ENCODE measurements around the gene KPNA6.

DNA sequence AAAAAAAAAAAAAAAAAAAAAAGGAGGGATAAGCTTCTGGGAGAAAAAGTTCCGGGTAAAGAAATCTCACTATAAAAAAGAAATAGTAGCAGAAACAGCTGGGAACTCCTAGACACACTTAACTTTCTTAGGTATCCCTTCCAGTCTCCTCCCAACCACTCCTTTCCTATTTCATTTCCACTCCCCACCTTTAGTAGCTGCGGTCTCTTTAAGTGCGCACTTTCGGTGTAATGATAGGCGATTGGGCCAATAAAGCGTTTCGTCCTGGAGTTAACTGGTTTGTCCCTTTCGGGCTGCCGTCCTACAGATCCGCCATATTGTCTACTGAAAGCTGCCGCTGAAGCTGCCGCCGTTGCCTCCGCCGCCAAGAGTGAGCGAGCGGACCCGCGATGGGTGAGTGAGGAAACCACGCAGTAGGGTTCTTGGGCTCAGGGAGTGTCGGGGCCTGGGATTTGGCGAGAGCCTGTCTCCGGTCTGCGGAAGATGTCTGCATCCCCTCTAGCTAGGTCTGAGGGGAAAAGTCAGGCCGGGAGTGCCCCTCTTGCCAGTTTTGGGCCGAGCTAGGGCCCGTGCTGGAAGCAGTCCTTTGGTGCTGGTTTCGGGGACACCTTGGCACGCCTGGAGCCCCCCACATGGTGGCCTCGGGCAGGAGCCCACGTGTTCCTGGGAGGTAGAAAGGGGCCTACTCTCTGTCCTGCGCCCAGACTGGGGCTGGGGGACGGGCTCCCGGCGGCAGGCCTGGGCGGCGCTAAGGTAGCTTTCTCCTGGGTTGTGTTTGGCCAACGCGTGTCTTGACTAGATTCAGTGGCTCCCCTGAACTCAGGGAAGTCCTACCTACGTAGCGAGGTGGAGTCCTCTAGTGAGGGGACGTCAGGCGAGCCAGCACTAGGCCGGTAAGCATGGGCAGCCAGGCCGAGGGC, at the start of gene KPNA6:
- TF ChIP-seq, protein P1, sequence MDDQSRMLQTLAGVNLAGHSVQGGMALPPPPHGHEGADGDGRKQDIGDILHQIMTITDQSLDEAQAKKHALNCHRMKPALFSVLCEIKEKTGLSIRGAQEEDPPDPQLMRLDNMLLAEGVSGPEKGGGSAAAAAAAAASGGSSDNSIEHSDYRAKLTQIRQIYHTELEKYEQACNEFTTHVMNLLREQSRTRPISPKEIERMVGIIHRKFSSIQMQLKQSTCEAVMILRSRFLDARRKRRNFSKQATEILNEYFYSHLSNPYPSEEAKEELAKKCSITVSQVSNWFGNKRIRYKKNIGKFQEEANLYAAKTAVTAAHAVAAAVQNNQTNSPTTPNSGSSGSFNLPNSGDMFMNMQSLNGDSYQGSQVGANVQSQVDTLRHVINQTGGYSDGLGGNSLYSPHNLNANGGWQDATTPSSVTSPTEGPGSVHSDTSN (IDR thresholded peaks at IDR 0.05): no peak; the same call in 1 of the 2 replicates
- TF ChIP-seq, protein P2, sequence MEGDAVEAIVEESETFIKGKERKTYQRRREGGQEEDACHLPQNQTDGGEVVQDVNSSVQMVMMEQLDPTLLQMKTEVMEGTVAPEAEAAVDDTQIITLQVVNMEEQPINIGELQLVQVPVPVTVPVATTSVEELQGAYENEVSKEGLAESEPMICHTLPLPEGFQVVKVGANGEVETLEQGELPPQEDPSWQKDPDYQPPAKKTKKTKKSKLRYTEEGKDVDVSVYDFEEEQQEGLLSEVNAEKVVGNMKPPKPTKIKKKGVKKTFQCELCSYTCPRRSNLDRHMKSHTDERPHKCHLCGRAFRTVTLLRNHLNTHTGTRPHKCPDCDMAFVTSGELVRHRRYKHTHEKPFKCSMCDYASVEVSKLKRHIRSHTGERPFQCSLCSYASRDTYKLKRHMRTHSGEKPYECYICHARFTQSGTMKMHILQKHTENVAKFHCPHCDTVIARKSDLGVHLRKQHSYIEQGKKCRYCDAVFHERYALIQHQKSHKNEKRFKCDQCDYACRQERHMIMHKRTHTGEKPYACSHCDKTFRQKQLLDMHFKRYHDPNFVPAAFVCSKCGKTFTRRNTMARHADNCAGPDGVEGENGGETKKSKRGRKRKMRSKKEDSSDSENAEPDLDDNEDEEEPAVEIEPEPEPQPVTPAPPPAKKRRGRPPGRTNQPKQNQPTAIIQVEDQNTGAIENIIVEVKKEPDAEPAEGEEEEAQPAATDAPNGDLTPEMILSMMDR (IDR thresholded peaks at IDR 0.05): no peak
- peak; percentile 47; the same call in 1 of the 2 replicates for TF ChIP-seq TAF1 (IDR thresholded peaks at IDR 0.05; ENCODE audit: borderline replicate concordance, low read depth, low read length)
- TF ChIP-seq GABPA (IDR thresholded peaks at IDR 0.05; ENCODE audit: low read depth): no peak
- TF ChIP-seq SMC3 (IDR thresholded peaks at IDR 0.05; ENCODE audit: low read depth, low read length): no peak
- TF ChIP-seq EP300 (IDR thresholded peaks at IDR 0.05; ENCODE audit: borderline replicate concordance in 1 of 2, low read depth in 1 of 2, low read length in 1 of 2): peak in 1 of 2 experiments; percentile 26; a peak in 1 of 4 replicates
- no peak for TF ChIP-seq RAD21 (IDR thresholded peaks at IDR 0.05; ENCODE audit: low read length)
- peak; percentile 95 for TF ChIP-seq YY1 (IDR thresholded peaks at IDR 0.05; ENCODE audit: low read depth)
- TF ChIP-seq, protein P3, sequence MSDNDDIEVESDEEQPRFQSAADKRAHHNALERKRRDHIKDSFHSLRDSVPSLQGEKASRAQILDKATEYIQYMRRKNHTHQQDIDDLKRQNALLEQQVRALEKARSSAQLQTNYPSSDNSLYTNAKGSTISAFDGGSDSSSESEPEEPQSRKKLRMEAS (IDR thresholded peaks at IDR 0.05; ENCODE audit: low read depth): peak; percentile 55; the same call in 1 of the 2 replicates
- peak; percentile 71 for TF ChIP-seq POLR2AphosphoS5 (IDR thresholded peaks at IDR 0.05; ENCODE audit: low read depth, low read length)
- TF ChIP-seq TCF12 (IDR thresholded peaks at IDR 0.05): 0 out of 2 replicates have a peak, but pooled peaks have one; percentile 14
- TF ChIP-seq, protein P4, sequence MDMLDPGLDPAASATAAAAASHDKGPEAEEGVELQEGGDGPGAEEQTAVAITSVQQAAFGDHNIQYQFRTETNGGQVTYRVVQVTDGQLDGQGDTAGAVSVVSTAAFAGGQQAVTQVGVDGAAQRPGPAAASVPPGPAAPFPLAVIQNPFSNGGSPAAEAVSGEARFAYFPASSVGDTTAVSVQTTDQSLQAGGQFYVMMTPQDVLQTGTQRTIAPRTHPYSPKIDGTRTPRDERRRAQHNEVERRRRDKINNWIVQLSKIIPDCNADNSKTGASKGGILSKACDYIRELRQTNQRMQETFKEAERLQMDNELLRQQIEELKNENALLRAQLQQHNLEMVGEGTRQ (IDR thresholded peaks at IDR 0.05; ENCODE audit: borderline replicate concordance, low read depth, low read length): no peak
